ENCODE data around the gene MYCBPAP. TPM values are rescaled to one million over a fixed set of nuclear protein-coding genes. Genes with fewer than 3 reads are reported as not detected.

MYCBPAP gene
- total RNA-seq, result 1.8 and 2.5 TPM in 2 replicates

GRCh38 chr17:50507871-50508572 lies at the start of gene MYCBPAP:
MYCBPAP (plus strand) TSS chr17:50508439; CDS start chr17:50508675, 236 bp downstream.

GRCh38 chr17:50468304-50469207 lies 39.7 kb upstream of the MYCBPAP start, which contains the start of gene CHAD:
CHAD (minus strand) TSS chr17:50468880; CDS start chr17:50468813, 67 bp downstream.

GRCh38 chr17:50478391-50479381 lies 29.6 kb upstream of the MYCBPAP start, which contains the start of gene RSAD1:
RSAD1 (plus strand) TSS chr17:50478860; CDS start chr17:50478885, 25 bp downstream.

GRCh38 chr17:50532452-50533024 lies 24.3 kb downstream of the MYCBPAP start, which contains the start of gene EPN3:
EPN3 (plus strand) TSS chr17:50532735; CDS start chr17:50536557, 3,822 bp downstream.

GRCh38 chr17:50547035-50547735 lies 38.9 kb downstream of the MYCBPAP start, which contains the start of gene SPATA20:
SPATA20 (plus strand) TSS chr17:50547174; CDS start chr17:50547209, 35 bp downstream.

GRCh38 chr17:50560185-50560824 lies 52.1 kb downstream of the MYCBPAP start, which contains the start of gene CACNA1G:
CACNA1G (plus strand) TSS chr17:50560715; CDS start chr17:50561460, 745 bp downstream.

Other genes with a start within 250 kb of the MYCBPAP start
- under 0.01 TPM in 1 of 2 replicates, not detected in the other for gene TMEM92, start 234.0 kb upstream of the MYCBPAP start, total RNA-seq
- gene XYLT2, start 162.3 kb upstream of the MYCBPAP start, total RNA-seq, result 30.9 and 31.8 TPM in 2 replicates
- gene MRPL27, start 135.3 kb upstream of the MYCBPAP start, total RNA-seq, result 61.0 and 64.1 TPM in 2 replicates
- gene EME1, start 135.2 kb upstream of the MYCBPAP start, total RNA-seq, result 3.0 and 3.1 TPM in 2 replicates
- gene LRRC59, start 110.9 kb upstream of the MYCBPAP start, total RNA-seq, result 139 and 158 TPM in 2 replicates
- gene ACSF2, start 82.2 kb upstream of the MYCBPAP start, total RNA-seq, result 16.6 and 17.2 TPM in 2 replicates
- gene CHAD, start 39.6 kb upstream of the MYCBPAP start, total RNA-seq, result not detected in 2 replicates
- gene RSAD1, start 29.6 kb upstream of the MYCBPAP start, total RNA-seq, result 17.4 and 18.3 TPM in 2 replicates
- gene EPN3, start 24.3 kb downstream of the MYCBPAP start, total RNA-seq, result not detected in 2 replicates
- gene SPATA20, start 38.7 kb downstream of the MYCBPAP start, total RNA-seq, result 86.2 and 95.6 TPM in 2 replicates
- gene CACNA1G, start 52.3 kb downstream of the MYCBPAP start, total RNA-seq, result 1.1 and 1.3 TPM in 2 replicates
- gene ABCC3, start 126.4 kb downstream of the MYCBPAP start, total RNA-seq, result 25.2 and 25.9 TPM in 2 replicates
- 51.2 and 52.3 TPM in 2 replicates for gene ANKRD40, start 199.5 kb downstream of the MYCBPAP start, total RNA-seq
- gene LUC7L3, start 211.2 kb downstream of the MYCBPAP start, total RNA-seq, result 28.4 and 31.5 TPM in 2 replicates